CD14-positive monocyte (primary cell): ENCODE measurements around the gene BCOR. TPM values are rescaled to one million over a fixed set of nuclear protein-coding genes. Genes with fewer than 3 reads are reported as not detected.
A peak's percentile ranks its signal among the peaks of the same experiment; 100 is the strongest.

ENCODE experiments used
- DNase-seq, 3 donors: peaks; one replicate each; pipeline ENCODE4 v3.0.0-alpha.2; 2011 to 2022
- H2AFZ ChIP-seq: 2 replicates; pipeline ENCODE4 v1.6.0; 2012; ENCODE audit warnings: mild to moderate bottlenecking, low read depth, low read length, inconsistent platforms; ENCODE audit not compliant: insufficient read depth, poor library complexity, severe bottlenecking
- H3K27ac ChIP-seq, 2 donors: 1 replicate in 1 of 2; 2 replicates in 1 of 2; pipeline ENCODE4 v1.5.1; 2012 to 2013; ENCODE audit warnings: low read length in 2 of 2, control low read depth in 1 of 2, inconsistent platforms in 1 of 2, low read depth in 1 of 2, mild to moderate bottlenecking in 1 of 2
- H3K27me3 ChIP-seq, 2 donors: one replicate each; pipeline versions ENCODE4 v1.6.0 to v1.6.1; 2011 to 2013; ENCODE audit warnings: low read length in 2 of 2; ENCODE audit not compliant: control insufficient read depth in 2 of 2, insufficient read depth in 2 of 2
- H3K36me3 ChIP-seq, 2 donors: replicated peaks in 1 of 2; 1 replicate in 1 of 2; 2 replicates in 1 of 2; pipeline versions ENCODE4 v1.5.1 to v1.6.1; 2012 to 2013; ENCODE audit warnings: low read length in 2 of 2, control low read depth in 1 of 2, inconsistent platforms in 1 of 2, mild to moderate bottlenecking in 1 of 2; ENCODE audit not compliant: insufficient read depth in 2 of 2, control insufficient read depth in 1 of 2
- H3K4me1 ChIP-seq, 2 donors: 1 replicate in 1 of 2; 2 replicates in 1 of 2; pipeline versions ENCODE4 v1.5.1 to v1.6.1; 2012 to 2013; ENCODE audit warnings: low read length in 2 of 2, control low read depth in 1 of 2, inconsistent platforms in 1 of 2, mild to moderate bottlenecking in 1 of 2, moderate library complexity in 1 of 2; ENCODE audit not compliant: insufficient read depth in 2 of 2, control insufficient read depth in 1 of 2
- H3K4me2 ChIP-seq: replicated peaks from 2 replicates; pipeline ENCODE3; 2012; ENCODE audit warnings: low read length, moderate library complexity, mild to moderate bottlenecking; ENCODE audit not compliant: poor library complexity, severe bottlenecking; ENCODE audit errors: extremely low read depth
- H3K4me3 ChIP-seq, 3 experiments: fragments of 200-600 bp in 1 of 3; sonication (generic) in 1 of 3; replicated peaks in 1 of 3; 1 replicate in 2 of 3; 2 replicates in 1 of 3; pipeline ENCODE4 v1.5.1; 2011 to 2013; ENCODE audit warnings: low read length in 3 of 3, mild to moderate bottlenecking in 3 of 3, control low read depth in 2 of 3, low read depth in 2 of 3, inconsistent platforms in 1 of 3, moderate library complexity in 1 of 3
- H3K79me2 ChIP-seq: 2 replicates; pipeline ENCODE4 v1.6.0; 2012; ENCODE audit warnings: mild to moderate bottlenecking, control low read depth, inconsistent platforms, low read length, moderate library complexity; ENCODE audit not compliant: insufficient read depth
- H3K9ac ChIP-seq: 2 replicates; pipeline ENCODE4 v1.6.0; 2017; ENCODE audit warnings: low read length, mild to moderate bottlenecking; ENCODE audit not compliant: insufficient read depth, poor library complexity, severe bottlenecking
- H3K9me3 ChIP-seq, 2 donors: replicated peaks in 1 of 2; 1 replicate in 1 of 2; 2 replicates in 1 of 2; pipeline versions ENCODE4 v1.5.1 to v1.6.1; 2012 to 2013; ENCODE audit warnings: low read length in 2 of 2, control low read depth in 1 of 2; ENCODE audit not compliant: control insufficient read depth in 1 of 2, insufficient read depth in 1 of 2
- H4K20me1 ChIP-seq: 2 replicates; pipeline ENCODE4 v1.6.0; 2012; ENCODE audit warnings: mild to moderate bottlenecking, low read length, control low read depth, moderate library complexity; ENCODE audit not compliant: insufficient read depth
- H3K27ac Mint-ChIP-seq, 7 donors: one replicate each; pipeline ENCODE4 v1.8.0; 2020; ENCODE audit warnings: mild to moderate bottlenecking in 7 of 7, mixed read lengths in 7 of 7, moderate library complexity in 6 of 7, inconsistent platforms in 2 of 7
- H3K27me3 Mint-ChIP-seq, 3 donors: one replicate each; pipeline ENCODE4 v1.8.0; 2021 to 2022; ENCODE audit warnings: low read depth in 3 of 3, mild to moderate bottlenecking in 3 of 3, mixed read lengths in 3 of 3, moderate library complexity in 3 of 3, inconsistent platforms in 1 of 3
- H3K36me3 Mint-ChIP-seq, 2 donors: one replicate each; pipeline ENCODE4 v1.8.0; 2020; ENCODE audit warnings: mixed read lengths in 2 of 2, inconsistent platforms in 1 of 2, mild to moderate bottlenecking in 1 of 2
- H3K4me1 Mint-ChIP-seq: one replicate; pipeline ENCODE4 v1.8.0; 2020; ENCODE audit warnings: mild to moderate bottlenecking, mixed read lengths
- H3K4me3 Mint-ChIP-seq, 2 donors: one replicate each; pipeline ENCODE4 v1.8.0; 2020; ENCODE audit warnings: mild to moderate bottlenecking in 2 of 2, mixed read lengths in 2 of 2, moderate library complexity in 1 of 2
- H3K9me3 Mint-ChIP-seq, 7 donors: one replicate each; pipeline ENCODE4 v1.8.0; 2020 to 2022; ENCODE audit warnings: mixed read lengths in 7 of 7, mild to moderate bottlenecking in 6 of 7, moderate library complexity in 6 of 7, inconsistent platforms in 2 of 7
- CTCF ChIP-seq: fragments of 200-600 bp; IDR thresholded peaks from one replicate; pipeline ENCODE4 v1.8.0; 2022; ENCODE audit warnings: antibody characterized with exemption, mild to moderate bottlenecking
- WGBS: methylation state at CpG from one replicate; pipeline ENCODE4 v1.1.5; 2013; ENCODE audit warnings: missing lambda C conversion rate; ENCODE audit not compliant: insufficient coverage; 5-methylcytosine and 5-hydroxymethylcytosine counted together
- intact Hi-C, 2 donors: fragments of 100-400 bp; cut with micrococcal nuclease; formaldehyde crosslinking; loops; one replicate each; pipeline versions ENCODE4 v1.15.0 to v1.15.1; 2023
- polyA plus RNA-seq, 3 donors: library from polyadenylated mRNA; depleted of rRNA in 1 of 3; unstranded in 2 of 3; stranded (reverse) in 1 of 3; fragments of 300-500 nt in 2 of 3; fragments of >200 nt in 1 of 3; fragmentation: Illumina TruSeq in 2 of 3; gene quantifications; 1 replicate in 2 of 3; 2 replicates in 1 of 3; pipeline ENCODE4 v1.2.3, GENCODE V29; 2012 to 2021

Gene BCOR
- polyA plus RNA-seq, 3 donors, result 1.1 to 8.2 (median 2.6) TPM

- H3K4me1 Mint-ChIP-seq, result peaks cover 10% of the 10 kb centered on the region
- intact Hi-C loops, result no loop called here
Measured at GRCh38 chrX:40065296-40066046, 32.3 kb downstream of the BCOR start.

GRCh38 chrX:40064055-40064597 lies 33.6 kb downstream of the BCOR start:
- peaks cover 10% of the 10 kb centered on the region for H3K4me1 Mint-ChIP-seq
- peaks cover 45 to 67% of the 10 kb centered on the region in 2 donors for H3K36me3 Mint-ChIP-seq
- Histone ChIP-seq H3K4me3 (no peak overlapping the region), H4K20me1 (peaks cover 84% of the 10 kb centered on the region), H3K27ac (no peak overlapping the region), H3K4me2 (no peak overlapping the region), H3K9ac (no peak overlapping the region), H3K9me3 (no peaks in the 10 kb centered on the region), H3K36me3 (peaks cover 60 to 86% of the 10 kb centered on the region in 2 donors), H3K27me3 (no peaks in the 10 kb centered on the region), H3K79me2 (peaks cover 18% of the 10 kb centered on the region), H3K4me1 (no peaks in the 10 kb centered on the region), H2AFZ (no peak overlapping the region)
- H3K27ac Mint-ChIP-seq, result peak overlapping the region in 1 of 7 donors; percentile 10
- TF ChIP-seq CTCF, result no peak
- peaks cover 0 to 8% (median 0%) of the 10 kb centered on the region in 3 donors for H3K27me3 Mint-ChIP-seq
- H3K9me3 Mint-ChIP-seq, result peaks cover 0 to 8% (median 0%) of the 10 kb centered on the region in 7 donors
- DNase-seq, result no peak
- H3K4me3 Mint-ChIP-seq, result no peak overlapping the region
- intact Hi-C loops, result no loop called here
- WGBS, result no CpG with 5 or more reads among the region's 25 CpGs

More at GRCh38 chrX:40065296-40066046, 32.3 kb downstream of the BCOR start:
- H3K36me3 Mint-ChIP-seq, result peaks cover 54 to 75% of the 10 kb centered on the region in 2 donors
- DNase-seq, result peak in 1 of 3 donors; percentile 15
- peaks cover 0 to 8% (median 0%) of the 10 kb centered on the region in 3 donors for H3K27me3 Mint-ChIP-seq
- no peak overlapping the region for H2AFZ ChIP-seq
- H3K9ac ChIP-seq, result no peak overlapping the region
- H3K36me3 ChIP-seq, result peaks cover 65 to 86% of the 10 kb centered on the region in 2 donors
- WGBS, result 71% methylated on average over 6 of the region's 16 CpGs
- no peaks in the 10 kb centered on the region for H3K9me3 ChIP-seq
- peaks cover 0 to 8% (median 0%) of the 10 kb centered on the region in 7 donors for H3K9me3 Mint-ChIP-seq
- H3K79me2 ChIP-seq, result peaks cover 18% of the 10 kb centered on the region
- H3K4me2 ChIP-seq, result no peak overlapping the region
- no peak overlapping the region for H3K4me3 Mint-ChIP-seq
- H3K27me3 ChIP-seq, result no peaks in the 10 kb centered on the region
- peak overlapping the region in 1 of 7 donors; percentile 79 for H3K27ac Mint-ChIP-seq
- no peak for TF ChIP-seq CTCF
- no peak overlapping the region for H3K27ac ChIP-seq
- no peaks in the 10 kb centered on the region for H3K4me1 ChIP-seq
- H4K20me1 ChIP-seq, result peaks cover 89% of the 10 kb centered on the region
- H3K4me3 ChIP-seq, result no peak overlapping the region
